Adrenal gland (tissue), 5 donors: ENCODE data around the gene KLF6.

ENCODE experiments used
- POLR2A ChIP-seq, 2 donors: fragments of 450-650 bp; IDR thresholded peaks; one replicate each; pipeline ENCODE4 v1.6.1; 2017; ENCODE audit warnings: antibody characterized with exemption in 2 of 2, mild to moderate bottlenecking in 2 of 2, moderate library complexity in 1 of 2
- TF ChIP-seq, protein P1 (sequence below), 6 experiments: fragments of 450-650 bp in 4 of 6; fragments of 200-600 bp in 2 of 6; sonication (generic) in 1 of 6; IDR thresholded peaks; 1 replicate in 5 of 6; 2 replicates in 1 of 6; pipeline versions ENCODE4 v1.5.1 to v1.8.0; 2016 to 2021; ENCODE audit warnings: antibody characterized with exemption in 6 of 6, mild to moderate bottlenecking in 2 of 6, moderate library complexity in 1 of 6
- donor health status: DM: no; HTN: no; CAD: no.

DNA sequence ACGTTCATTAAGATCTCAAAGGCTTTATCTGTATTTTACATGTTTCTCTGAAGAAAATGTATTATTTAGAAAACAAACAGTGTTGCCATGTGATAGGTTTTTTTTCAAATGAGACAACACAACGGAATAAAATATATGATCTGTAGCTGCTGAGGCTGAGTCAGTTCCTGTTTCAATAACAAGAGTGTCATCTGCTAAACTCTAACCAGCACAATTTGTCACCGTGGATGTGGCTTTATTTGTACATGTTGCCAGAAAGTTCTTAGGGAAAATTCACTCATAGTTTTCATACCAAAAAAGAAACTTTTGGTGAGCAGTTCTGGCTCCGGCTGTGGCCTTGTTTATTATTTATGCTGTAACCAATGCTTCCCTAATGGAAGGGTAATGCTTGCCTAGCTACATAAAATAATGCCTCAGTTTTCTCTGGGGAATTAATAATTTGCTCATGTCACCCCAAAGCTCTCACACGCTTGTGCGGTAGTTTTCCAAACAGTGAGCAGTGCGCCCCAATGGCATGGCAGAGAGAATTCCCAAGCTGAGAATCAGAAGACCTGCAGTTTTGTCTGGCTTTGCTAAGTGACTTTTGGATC, 20.3 kb upstream of the KLF6 start:
- TF ChIP-seq, protein P1, sequence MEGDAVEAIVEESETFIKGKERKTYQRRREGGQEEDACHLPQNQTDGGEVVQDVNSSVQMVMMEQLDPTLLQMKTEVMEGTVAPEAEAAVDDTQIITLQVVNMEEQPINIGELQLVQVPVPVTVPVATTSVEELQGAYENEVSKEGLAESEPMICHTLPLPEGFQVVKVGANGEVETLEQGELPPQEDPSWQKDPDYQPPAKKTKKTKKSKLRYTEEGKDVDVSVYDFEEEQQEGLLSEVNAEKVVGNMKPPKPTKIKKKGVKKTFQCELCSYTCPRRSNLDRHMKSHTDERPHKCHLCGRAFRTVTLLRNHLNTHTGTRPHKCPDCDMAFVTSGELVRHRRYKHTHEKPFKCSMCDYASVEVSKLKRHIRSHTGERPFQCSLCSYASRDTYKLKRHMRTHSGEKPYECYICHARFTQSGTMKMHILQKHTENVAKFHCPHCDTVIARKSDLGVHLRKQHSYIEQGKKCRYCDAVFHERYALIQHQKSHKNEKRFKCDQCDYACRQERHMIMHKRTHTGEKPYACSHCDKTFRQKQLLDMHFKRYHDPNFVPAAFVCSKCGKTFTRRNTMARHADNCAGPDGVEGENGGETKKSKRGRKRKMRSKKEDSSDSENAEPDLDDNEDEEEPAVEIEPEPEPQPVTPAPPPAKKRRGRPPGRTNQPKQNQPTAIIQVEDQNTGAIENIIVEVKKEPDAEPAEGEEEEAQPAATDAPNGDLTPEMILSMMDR (IDR thresholded peaks at IDR 0.05): no peak
- no peak for TF ChIP-seq POLR2A (IDR thresholded peaks at IDR 0.05)
